CMK (cell line): ENCODE measurements around the gene PDZD2.
"Not testable (repeated sequence)": the region's sequence is repeated elsewhere in the genome, so short reads cannot be mapped to it uniquely, and the experiment has no call there.

Experiments used
- DNase-seq: peaks from one replicate; pipeline ENCODE4 v3.0.0-alpha.2; 2010; ENCODE audit warnings: low read depth

Gene PDZD2

DNA sequence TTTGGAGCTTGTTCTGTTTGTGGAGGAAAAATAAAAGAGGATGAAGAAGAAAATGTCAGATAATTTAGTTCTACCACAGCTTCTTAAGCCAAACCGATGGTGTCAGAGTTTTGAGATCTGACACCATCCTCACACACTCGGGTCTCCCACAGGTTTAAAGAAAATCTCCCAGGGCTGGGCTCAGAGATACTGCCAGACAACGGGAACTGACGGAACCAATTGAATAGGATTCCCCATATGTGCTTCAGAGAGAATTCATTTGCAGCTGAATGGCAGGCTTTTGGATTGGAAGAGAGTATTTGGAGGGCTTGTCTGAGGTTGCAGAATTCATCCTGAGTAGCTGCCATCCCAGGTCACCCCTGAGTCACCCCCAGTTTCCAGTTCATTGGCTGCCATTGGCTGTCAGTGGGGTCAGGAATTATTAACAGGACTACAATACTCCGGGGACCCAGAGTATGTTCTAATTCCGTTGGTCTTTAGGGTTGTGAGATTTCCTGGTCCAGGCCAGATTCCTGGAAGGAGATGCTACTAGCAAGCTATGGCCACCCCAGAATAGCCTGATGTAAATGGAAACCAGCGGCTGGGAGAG is 131.3 kb downstream of the PDZD2 start:
- DNase-seq, result no peak

DNA sequence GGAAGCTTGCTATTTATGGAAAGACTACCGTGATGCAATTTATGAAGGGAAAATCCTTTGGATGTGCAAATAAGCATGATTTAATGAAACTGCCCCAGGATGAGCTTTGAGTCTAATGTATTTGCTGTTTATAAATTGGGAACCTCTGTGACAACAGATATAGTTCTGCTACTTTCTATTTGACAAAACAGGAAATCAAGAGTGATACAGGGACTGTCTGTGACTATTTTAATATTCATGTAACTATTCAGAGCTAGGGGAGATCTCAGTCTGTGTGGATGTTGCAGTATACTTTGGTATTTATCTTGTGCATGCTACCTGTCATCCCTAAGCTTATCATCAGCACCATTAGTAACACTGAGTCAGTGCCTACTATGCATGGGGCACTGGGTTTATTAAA is 132.1 kb downstream of the PDZD2 start:
- DNase-seq, result no peak

DNA sequence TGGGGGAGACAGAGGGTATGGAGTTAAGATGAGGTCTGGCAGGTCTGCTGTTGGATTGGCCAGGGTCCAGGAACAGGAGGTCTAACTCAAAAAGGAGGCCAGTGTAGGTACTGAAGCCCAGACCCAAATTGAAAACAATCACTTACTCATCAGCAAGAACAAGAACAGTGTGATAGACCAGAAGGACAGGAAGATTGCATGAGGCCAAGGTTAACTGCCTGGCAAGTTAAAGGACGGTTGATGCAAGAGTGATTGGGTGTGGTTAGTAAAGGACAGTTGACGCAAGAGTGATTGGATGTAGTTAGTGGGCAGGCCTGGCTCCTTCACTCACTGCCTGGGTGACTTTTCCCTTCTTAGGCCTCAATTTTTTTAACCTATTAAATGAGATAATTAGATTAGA is 132.6 kb downstream of the PDZD2 start:
- DNase-seq, result no peak

DNA sequence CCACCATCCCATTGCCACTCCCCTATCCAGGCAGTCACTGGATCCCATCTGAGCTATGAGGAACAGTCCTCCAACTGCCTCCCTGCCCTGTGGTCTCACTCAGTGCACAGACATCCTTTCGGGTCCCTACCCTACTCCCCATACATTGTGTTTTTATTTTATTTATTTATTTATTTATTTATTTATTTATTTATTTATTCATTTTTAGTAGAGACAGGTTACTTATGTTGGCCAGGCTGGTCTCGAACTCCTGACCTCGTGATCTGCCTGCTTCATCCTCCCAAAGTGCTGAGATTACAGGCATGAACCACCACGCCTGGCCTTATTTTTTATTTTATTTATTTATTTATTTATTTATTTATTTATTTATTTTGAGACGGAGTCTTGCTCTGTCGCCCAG is 137.4 kb downstream of the PDZD2 start:
- not testable (repeated sequence) for DNase-seq

DNA sequence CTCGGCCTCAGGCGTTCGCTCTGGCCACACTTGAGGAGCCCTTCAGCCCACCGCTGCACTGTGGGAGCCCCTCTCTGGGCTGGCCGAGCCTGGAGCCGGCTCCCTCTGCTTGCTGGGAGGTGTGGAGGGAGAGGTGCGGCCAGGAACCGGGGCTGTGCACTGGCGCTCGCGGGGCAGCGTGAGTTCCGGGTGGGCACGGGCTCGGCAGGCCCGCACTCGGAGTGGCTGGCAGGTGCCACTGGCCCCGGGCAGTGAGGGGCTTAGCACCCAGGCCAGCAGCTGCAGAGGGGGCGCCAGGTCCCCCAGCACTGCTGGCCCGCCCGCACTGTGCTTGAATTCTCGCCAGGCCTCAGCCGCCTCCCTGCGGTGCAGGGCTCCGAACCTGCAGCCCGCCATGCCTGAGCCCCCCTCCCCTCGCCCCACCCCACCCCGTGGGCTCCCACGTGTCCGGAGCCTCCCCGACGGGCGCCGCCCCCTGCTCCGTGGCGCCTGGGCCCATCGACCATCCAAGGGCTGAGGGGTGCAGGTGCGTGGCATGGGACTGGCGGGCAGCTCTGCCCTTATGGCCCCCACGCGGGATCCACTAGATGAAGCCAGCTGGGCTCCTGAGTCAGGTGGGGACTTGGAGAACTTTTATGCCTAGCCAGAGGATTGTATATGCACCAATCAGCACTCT is 138.2 kb downstream of the PDZD2 start:
- DNase-seq, result no peak

DNA sequence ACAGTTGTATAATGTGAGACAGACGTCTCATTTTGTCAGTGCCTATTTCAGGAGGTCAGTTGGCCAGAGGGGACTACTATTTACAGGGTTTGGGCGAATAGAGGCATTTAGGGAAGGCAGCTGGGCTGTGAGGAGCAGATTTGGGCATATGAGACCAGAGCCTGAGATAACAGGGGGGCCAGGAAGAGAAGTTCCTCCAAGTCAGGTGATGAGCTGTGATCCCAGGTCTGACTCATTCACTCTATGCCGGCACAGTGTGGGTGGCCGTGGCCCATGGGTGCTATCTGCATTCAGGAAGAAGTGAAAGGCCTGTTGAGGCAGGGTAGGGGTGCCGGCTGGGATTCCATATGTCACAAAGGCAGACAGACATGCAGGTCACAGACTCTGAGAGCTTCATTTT is 142.8 kb downstream of the PDZD2 start:
- no peak for DNase-seq

DNA sequence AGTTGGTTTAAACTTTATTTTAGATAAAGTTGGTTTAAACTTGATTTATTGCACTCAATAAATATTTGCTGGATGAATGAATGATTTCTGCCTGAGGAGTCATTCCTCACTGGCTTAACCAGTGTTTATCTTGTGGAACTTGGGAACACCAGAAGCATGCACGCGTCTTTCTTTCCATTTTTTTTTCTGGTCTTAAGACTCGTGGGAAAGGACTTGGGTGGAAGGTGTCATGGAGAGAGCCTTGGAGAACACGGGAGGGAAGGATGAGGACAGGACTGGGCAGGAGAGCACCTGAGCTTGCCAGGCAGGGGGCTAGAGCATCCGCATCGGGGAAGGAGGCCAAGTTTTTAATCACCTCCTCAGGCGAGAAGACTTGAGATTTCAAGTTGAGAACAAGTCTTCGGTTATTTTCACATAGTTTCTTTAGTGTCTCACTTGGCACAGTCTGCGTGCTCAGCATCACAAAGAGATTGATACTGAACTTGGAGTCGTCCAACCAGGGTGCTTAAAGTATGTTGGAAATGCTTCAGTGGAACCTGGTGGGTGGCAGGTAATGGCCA is 144.2 kb downstream of the PDZD2 start:
- DNase-seq, result no peak

DNA sequence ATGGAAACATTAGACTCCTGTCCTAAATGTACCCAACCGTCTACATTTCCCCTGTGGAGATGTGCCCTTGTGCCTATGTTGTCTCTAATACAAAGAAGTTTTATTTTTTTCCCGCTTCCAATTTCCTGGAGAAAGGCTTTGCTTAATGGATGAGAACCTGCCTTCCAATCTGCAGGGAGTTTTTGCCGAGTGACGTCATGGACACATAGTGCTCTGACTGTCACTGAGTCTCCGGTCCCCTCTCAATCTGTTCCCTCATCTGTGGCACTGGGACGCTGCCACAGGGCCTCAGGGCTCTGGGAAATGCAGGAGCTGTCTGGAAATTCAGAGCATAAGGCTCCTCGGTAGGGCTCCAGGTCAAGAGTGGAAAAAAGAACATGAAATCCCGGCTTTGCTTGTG is 144.8 kb downstream of the PDZD2 start:
- no peak for DNase-seq

DNA sequence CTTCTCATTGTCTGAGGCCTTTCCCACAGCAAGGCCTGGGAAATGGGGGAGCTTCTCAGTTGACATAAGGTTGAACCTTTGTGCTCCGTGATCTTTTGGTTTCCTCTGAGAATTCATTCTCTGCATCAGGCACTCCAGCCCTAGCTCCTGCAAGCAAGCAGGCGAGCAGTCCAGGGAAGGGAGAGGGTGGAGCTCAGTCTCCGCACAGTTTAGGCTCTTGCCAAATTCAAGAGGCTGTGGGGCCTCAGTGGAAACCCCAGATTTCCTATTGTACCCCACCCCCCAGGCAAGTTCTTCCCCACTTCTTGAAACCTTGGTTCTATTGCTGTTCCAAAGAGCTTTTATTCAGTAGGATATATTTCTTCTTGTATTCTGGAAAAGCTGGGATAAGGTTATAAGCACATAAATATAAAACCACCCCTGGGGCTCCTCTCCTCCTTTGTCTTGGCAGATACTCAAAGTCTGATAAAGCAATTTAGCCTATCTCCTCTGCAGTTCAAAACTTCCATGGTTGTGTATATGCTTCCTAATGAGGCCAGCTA is 147.2 kb downstream of the PDZD2 start:
- no peak for DNase-seq

DNA sequence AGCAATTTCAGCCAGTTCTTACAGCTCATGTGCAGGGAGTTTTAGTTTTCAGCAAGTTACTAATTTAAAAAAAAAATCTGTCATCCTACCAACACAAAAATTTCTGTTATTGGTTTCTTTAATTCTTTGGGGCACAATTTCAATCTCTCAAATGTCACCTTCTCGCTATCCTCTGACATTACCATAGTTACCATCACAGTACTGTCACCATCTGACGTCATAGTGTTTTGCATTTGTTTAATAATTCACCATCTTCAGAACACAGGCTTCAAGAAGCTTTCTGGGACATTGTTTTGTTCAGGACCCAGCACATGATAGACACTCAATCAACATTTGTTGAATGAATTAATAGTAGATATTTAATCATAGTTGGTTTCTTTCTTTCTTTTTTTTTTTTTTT is 155.1 kb downstream of the PDZD2 start:
- no peak for DNase-seq

DNA sequence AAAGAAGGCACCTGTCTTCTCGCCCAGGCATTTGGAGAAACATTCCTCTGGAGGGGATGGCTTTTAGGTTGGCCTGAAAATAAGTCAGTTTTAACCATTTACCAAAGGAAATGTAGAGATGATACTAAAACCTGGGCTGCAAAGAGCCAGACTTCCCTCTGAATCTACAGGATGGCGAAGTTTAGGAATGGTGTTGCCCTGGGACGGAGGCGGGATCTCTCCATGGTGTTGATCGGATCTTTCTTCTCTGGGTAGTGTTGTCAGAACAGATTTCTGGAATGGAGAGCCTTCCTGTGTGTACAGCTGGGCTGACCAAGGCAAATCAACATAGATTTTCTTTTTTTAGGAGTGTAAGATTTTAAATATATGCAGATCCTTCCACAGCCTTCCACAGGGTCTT is 159.2 kb downstream of the PDZD2 start:
- DNase-seq, result no peak

DNA sequence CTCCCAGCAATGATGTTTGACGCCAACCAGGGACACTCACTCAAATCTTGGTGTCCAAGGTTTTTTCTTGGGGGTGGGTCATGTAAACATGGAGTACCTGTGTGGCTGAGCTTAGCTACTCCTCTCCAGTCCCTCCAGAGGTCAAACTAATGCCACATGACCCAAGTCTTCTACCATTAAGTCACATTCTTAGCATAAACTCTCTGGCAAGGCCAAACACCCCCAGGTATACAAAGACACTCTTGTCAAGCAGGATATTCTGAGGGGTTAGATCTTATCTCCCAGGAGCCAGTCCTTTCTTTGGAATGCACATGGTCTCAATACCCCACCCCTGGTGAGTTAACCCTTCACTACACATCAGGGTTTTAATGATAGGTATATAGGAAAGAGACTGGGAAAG is 161.4 kb downstream of the PDZD2 start:
- DNase-seq, result no peak

DNA sequence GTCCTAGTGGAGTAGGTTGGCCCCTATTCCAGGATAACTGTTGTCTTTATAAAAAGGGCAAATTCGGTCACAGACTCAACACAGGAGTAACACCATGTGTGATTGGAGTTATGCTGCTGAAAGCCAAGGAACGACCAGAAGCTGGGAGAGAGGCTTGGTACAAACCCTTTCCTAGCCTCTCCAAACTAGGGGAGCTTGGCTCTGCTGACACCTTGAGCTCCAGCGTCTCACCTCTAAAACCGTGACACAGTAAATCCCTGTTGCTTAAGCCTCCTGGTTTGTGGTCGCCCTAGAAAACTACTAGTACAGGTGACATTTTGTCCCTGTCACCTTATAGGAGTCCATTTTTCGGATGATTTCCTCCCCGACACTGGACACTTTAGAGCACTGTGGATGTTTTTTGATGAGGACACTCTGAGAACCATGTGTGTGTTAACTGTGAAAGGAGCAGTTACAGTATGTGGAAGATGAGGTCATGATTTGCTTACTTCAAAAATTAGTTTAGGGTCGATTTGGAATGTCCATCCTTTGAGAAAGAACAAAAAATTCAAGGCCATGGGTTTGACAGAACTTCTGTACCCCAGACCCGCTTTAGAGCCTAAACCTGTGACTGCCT is 167.0 kb downstream of the PDZD2 start:
- no peak for DNase-seq

DNA sequence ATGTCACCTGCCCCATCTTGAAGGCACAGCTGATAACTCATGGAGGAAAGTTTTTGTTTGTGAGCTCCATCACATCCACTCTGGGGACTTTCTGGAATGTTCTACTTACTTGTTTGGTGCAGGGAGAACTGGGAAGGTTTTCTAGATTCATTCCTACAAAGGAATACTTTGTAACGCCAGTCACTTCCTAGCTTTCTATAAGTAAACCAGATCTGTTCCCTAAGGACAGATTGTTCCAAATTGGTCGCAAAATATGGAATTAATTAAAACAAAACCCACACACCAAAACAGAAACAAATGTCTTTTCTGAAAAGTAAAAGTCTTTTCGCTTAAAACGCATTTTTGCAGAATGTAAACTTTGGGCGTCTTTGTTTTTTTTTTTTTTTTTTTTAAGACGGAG is 167.6 kb downstream of the PDZD2 start:
- no peak for DNase-seq

DNA sequence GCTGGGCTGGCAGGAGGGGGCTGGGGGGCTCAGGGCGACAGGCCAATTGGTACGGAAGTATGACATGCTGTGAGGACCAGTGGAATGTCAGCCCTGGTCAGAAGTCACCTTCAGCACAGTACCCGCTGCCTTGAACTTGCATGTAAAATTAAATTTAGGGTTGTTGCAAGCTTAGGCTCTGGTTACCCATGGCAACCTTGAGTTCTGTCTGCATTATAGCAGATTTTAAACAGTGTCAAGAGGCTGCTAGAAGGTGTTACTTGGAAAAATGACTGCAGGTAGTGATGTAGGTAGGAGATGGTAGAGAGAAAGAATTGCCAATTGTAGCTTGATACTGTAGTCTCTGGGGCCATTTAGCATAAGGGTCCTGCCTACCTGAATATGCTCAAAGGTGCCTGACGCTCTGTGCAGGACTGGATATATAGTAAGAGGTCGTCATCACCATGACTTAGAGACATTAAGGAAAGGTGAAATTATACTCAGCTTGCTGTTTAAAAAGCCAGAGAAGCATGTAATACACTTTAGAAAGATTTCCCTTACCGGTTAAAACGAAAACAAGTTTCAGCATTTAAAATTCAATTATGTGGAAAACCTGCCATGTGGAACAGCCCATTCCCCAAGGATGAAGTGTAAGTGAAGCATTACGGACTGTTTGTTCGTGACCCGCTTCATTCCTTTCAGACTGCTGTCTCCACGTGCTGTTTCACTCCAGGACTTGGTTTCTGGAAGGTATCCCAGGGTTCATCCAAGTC is 169.0 kb downstream of the PDZD2 start:
- DNase-seq, result no peak

DNA sequence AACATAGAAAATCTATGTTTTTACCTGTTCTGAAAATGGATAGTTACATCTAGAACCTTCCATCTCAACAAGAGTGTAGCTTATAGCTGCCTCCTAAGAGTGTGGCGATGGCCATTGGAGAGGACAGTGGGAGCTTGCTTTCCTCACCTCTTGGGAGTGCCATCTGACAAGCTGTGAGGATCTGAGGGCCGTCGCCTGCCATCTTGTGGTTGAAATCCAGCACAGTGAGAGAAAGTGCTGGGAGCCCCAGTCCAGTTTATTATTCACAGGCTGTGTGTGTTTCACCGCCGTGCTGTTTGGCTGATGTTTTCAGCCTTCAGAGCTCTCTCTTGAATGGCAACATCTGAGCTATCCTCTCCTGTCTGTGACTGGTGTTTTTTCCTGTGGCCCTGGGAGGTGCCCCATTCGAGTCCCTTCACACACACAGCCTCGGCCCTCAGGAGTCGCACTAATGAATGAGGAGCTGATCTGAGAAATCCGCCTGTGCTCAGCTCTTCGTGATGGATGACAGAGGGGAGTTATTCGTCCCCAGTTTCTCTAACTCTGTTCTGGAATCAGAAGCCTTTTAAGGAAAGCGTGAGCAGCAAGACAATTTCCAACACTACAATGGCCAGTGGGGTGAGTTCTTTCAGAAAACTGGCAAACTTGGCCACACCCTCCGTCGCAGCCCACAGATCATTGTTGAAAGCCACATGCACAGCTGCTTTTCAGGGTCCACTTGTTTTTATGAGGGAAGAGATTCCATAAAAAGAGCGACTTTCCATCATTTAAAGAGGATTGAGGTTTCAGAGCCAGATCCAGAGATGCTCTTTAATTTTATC is 170.3 kb downstream of the PDZD2 start:
- no peak for DNase-seq

DNA sequence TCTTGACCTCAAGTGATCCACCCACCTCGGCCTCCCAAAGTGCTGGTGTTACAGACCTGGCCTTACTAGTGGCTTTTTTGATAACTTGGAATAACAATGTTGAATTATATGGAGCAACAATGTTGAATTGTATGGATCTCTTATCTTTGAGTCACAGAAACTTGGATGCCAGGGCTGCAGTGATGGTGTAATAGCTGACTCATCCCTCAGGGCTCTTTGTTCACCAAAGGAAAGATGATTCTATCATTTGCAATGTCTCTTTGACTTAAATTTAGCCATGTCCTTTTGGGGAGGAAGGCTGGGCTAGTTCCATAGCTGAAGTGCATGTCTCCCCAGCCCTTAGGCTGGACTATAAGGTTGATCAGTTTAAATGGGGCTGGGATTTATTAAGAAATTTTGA is 172.3 kb downstream of the PDZD2 start:
- no peak for DNase-seq

DNA sequence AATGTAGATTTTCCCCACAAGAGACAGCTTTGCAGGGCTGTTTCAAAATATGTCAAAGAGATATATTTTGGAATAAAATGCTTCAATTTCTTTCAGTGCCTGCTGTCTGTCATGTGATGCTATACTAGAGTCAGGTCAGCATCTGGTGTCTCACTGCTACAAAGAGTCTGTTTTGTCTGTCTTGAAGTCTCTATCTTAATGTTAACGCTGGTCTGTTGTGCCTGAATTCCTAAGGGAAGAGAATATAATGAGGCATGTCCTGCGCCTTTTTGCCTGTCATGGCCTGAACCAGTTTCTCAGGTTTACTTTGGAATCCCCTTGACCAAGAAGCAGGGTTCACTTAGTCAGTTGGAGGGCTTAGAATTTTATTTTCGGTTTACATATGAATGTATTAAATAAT is 176.4 kb downstream of the PDZD2 start:
- no peak for DNase-seq

DNA sequence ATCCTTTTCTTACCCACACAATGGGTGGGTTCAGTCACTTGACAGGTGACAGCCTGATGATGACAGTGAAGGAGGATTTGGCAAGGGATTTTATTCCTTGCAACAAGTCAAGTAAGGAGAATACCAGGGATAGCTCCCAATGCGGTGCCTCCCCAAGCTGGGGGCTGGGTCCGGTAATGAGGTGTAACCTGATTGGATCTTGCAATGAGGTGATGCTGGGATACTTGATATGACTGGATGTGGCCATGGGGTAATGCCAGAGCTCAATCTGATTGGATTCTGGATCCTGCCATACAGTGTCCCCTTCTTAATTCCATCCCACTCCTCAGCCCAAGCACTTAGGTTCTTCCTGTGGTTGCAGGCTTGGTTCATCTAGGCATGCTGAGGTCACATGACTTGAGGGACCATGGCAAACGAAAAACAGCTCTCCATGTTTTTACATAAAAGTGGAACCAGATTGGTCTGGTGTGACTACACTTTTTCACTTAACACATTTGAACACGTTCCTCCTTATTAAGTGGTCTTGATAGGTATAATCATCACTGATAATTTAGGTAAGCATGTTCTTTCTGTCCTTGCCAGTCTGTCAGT is 181.1 kb downstream of the PDZD2 start:
- DNase-seq, result no peak

DNA sequence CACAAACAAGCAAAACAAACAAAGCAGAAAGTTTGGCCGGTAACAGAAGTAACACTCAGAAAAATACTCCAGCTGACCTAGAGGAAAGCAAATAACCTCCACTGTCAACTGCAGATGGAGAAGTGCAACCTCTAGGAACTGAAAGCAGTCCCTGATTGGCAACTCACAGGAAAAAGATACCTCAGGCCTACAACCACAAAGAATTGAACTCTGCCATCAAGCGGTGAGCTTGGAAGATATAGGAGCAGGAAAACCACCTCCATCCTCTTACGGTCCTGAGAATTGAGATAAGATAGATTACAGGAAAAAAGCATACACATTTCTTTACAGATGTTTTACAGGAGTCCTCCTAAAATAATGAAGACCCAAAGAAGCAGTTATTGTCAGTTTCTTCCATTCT is 184.5 kb downstream of the PDZD2 start:
- peak; percentile 45 for DNase-seq

DNA sequence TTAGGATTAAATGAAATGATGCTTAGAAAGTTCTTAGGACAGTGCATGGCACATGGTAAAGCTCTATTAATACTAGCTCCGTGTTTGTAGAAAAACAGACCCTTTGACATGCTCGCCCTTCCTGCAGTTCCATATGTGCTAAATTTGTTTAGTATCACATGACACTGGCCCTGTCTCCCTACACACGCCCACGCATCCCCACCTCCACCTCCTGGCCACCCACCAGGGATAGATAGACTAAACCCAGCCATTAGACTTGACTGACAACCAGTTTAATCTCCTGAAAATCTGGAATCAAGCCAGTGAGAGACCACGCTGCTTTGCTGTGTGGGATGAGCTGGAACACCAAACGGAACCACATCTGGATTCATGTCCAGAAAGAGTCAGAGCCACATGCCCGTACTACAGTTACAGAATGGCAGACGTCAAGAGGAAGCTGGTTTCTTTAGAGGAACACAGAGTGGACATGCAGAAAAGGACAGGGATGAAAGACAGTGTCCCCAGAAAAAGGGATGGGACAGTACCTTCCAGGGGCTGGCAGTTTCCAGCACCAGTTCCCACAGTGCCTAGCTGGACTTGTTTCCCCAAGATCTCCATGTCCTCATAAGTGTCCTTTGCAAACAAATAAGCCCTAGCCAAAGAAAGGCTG is 186.1 kb downstream of the PDZD2 start:
- DNase-seq, result no peak
